GM12801 (cell line): Measurements from ENCODE around the gene TRIO.

Source experiments
- TF ChIP-seq, protein P1 (sequence below): IDR thresholded peaks from one replicate; pipeline ENCODE4 v1.5.1; 2011; ENCODE audit warnings: control low read depth; ENCODE audit not compliant: insufficient read length; ENCODE audit errors: extremely low read depth

Gene TRIO

GRCh38 chr5:14309199-14309598, 166.1 kb downstream of the TRIO start:
- TF ChIP-seq, protein P1, sequence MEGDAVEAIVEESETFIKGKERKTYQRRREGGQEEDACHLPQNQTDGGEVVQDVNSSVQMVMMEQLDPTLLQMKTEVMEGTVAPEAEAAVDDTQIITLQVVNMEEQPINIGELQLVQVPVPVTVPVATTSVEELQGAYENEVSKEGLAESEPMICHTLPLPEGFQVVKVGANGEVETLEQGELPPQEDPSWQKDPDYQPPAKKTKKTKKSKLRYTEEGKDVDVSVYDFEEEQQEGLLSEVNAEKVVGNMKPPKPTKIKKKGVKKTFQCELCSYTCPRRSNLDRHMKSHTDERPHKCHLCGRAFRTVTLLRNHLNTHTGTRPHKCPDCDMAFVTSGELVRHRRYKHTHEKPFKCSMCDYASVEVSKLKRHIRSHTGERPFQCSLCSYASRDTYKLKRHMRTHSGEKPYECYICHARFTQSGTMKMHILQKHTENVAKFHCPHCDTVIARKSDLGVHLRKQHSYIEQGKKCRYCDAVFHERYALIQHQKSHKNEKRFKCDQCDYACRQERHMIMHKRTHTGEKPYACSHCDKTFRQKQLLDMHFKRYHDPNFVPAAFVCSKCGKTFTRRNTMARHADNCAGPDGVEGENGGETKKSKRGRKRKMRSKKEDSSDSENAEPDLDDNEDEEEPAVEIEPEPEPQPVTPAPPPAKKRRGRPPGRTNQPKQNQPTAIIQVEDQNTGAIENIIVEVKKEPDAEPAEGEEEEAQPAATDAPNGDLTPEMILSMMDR: no peak

DNA sequence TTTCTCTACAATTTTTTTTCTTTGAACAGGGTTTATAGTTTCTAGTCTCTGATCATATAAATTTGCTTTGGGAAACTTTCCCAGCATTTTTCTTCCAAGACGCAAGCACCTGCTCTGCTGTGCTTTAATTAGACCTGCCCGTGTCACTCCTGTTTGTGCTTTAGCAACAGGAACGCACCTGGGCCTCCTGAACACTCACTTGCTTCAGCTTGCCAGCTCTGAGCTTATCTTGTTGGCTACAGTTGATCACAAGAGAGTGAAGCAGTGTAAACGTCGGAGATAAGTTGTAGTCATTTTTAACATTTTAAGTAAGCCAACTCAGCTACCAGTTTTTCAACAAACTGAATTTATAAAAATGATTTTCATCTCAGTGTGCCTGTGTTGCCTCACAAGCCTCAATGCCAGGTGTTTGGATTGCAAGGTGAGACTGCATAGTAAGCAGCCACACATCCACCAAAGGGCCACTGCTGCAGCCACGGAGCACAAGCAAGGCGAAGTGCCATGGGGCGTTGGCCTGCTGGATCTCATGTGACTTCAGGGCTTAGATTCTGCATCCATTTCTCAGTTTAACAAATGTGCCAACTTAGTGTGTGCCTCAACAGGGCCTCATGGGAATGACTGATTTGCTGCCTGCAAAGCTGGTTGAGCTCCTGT, 166.9 kb downstream of the TRIO start:
- TF ChIP-seq, protein P1: no peak

DNA sequence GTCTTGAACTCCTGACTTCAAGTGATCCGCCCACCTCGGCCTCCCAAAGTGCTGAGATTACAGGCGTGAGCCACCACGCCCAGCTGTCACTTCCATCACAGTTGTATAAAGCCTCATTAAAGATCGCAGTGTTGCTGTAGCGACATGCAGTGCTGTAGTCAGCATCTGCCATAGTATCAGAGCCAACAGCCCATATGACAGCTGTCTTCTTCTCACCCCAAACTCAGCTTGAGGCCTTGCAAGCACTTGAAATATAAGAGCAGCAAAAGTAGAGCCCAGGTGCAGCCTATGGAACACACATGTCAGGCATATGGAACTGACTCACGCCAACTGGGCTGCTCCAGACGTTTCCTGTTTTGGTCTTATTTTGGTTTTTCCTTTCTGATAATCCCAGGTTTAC, 167.8 kb downstream of the TRIO start:
- TF ChIP-seq, protein P1: no peak

GRCh38 chr5:14313986-14314690, 171.0 kb downstream of the TRIO start:
- TF ChIP-seq, protein P1: no peak

DNA sequence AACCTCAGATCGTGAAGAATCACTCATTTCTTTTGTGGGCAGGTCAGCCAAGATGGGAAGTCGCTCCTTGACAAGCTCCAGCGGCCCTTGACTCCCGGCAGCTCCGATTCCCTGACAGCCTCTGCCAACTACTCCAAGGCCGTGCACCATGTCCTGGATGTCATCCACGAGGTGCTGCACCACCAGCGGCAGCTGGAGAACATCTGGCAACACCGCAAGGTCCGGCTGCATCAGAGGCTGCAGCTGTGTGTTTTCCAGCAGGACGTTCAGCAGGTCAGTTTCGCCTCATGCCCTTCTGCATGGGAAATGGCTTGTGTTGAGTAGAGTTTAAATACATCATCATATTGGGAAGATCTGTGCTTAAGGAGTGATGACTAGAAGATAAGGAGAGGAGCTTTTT, 173.3 kb downstream of the TRIO start:
- TF ChIP-seq, protein P1: no peak

GRCh38 chr5:14319102-14319501, 176.0 kb downstream of the TRIO start:
- TF ChIP-seq, protein P1: no peak

- TF ChIP-seq, protein P1: no peak
Observed at GRCh38 chr5:14321936-14322335, 178.8 kb downstream of the TRIO start.
